Pancreas (tissue), 10 donors: ENCODE measurements around the gene CCL25. TPM values are rescaled to one million over a fixed set of nuclear protein-coding genes. Genes with fewer than 3 reads are reported as not detected.
"Not testable (repeated sequence)": the region's sequence is repeated elsewhere in the genome, so short reads cannot be mapped to it uniquely, and the experiment has no call there.

Experiments used
- ATAC-seq, 4 donors: fragments of 200-7000 bp; cut with Tn5 transposase; one replicate each; pipeline versions ENCODE4 v1.8.0 to v1.9.1; 2020; ENCODE audit warnings: mild to moderate bottlenecking in 4 of 4, moderate library complexity in 4 of 4
- DNase-seq, 6 donors: peaks; one replicate each; pipeline ENCODE4 v3.0.0-alpha.2; 2020
- FAIRE-seq: peaks from 2 replicates; lab custom pipeline; 2012; peaks lifted over from hg19 to GRCh38; lab: Jason Lieb, UNC
- H3K27ac ChIP-seq, 4 donors: fragments of 200-600 bp; sonication (generic); 1 replicate in 3 of 4; 2 replicates in 1 of 4; pipeline versions ENCODE4 v1.5.0 to v1.8.0; 2020
- H3K27me3 ChIP-seq, 4 donors: fragments of 200-600 bp; one replicate each; pipeline ENCODE4 v1.8.0; 2021
- H3K36me3 ChIP-seq, 3 donors: fragments of 200-600 bp; sonication (generic) in 1 of 3; one replicate each; pipeline versions ENCODE4 v1.5.0 to v1.8.0; 2020 to 2021
- H3K4me1 ChIP-seq, 3 donors: fragments of 200-600 bp; one replicate each; pipeline ENCODE4 v1.8.0; 2021
- H3K4me3 ChIP-seq, 4 donors: fragments of 200-600 bp; sonication (generic) in 2 of 4; one replicate each; pipeline versions ENCODE4 v1.5.0 to v1.8.0; 2020 to 2021
- H3K9me3 ChIP-seq, 4 donors: fragments of 200-600 bp; one replicate each; pipeline ENCODE4 v1.8.0; 2021
- WGBS, 2 donors: extraction: QIAGEN DNeasy Blood & Tissue Kit; methylation state at CpG; one replicate each; pipeline ENCODE4 v1.1.7; 2013; 5-methylcytosine and 5-hydroxymethylcytosine counted together
- intact Hi-C, 3 donors: fragments of 100-400 bp; cut with DNase I; formaldehyde crosslinking; loops; one replicate each; pipeline versions ENCODE4 v1.11.1 to v1.14.2; 2022
- polyA plus RNA-seq, 2 donors: library from polyadenylated mRNA; stranded (reverse); fragments of 200-250 nt; gene quantifications; one replicate each; pipeline ENCODE4 v1.2.3, GENCODE V29; 2013
- total RNA-seq, 6 donors: library from RNA; stranded (reverse); fragmentation: NEBNext Ultra II Directional in 4 of 6; extraction: Animal tissue kit (Norgen Biotek cat#: 25700) in 4 of 6; gene quantifications; one replicate each; pipeline versions ENCODE4 v1.2.1 to v1.2.4, GENCODE V29; 2021 to 2023
- TF ChIP-seq, protein P1 (sequence below), 4 donors: fragments of 200-600 bp; sonication (generic) in 3 of 4; IDR thresholded peaks; one replicate each; pipeline versions ENCODE4 v1.5.0 to v1.8.0; 2021; ENCODE audit warnings: antibody characterized with exemption in 4 of 4
- donor health status: healthy with polysubstance abuse.
- donor health status: DM: no; HTN: no; CAD: no; lungs with moderate emphysema.
- donor health status: DM: no; HTN: no; CAD: no.
- donor health status: control.
- donor health status: control.
- donor health status: Bipolar disorder and iron deficiency.
- donor health status: DM: yes; HTN: yes; CAD: no.
- donor health status: DM: no; HTN: no; CAD: no.
- donor health status: DM: no; HTN: no; CAD: no.
- donor health status: DM: yes; HTN: yes; CAD: no.

The CCL25 gene
- total and polyA plus RNA-seq, 8 donors: 0.19 TPM; not detected in 7

DNA sequence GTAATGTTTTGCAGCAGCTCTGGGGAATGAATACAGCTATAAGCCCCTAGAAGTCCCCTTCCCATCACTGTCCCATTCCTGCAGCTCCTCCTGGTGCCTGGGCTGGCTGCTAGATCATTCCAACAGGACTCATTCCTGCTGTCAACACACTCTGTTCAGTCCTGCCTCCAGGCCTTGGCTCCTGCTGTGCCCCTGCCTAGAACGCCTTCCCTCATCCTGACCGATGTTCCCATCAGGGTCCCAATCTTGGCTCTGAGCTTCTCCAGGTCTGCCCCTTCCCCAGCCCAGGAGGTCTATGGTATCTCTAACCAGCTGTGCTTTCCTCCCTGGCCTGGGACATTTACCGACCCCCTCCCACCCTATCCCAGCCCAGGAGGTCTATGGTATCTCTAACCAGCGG lies 48.8 kb downstream of the CCL25 start:
- intact Hi-C loops: no loop called here
- DNase-seq (no peak), ATAC-seq (no peak), FAIRE-seq (no peak)
- Histone ChIP-seq H3K36me3 (no peaks in the 10 kb centered on the region), H3K4me3 (no peak overlapping the region), H3K27me3 (no peaks in the 10 kb centered on the region), H3K27ac (no peak overlapping the region), H3K4me1 (no peaks in the 10 kb centered on the region), H3K9me3 (no peaks in the 10 kb centered on the region)
- TF ChIP-seq, protein P1, sequence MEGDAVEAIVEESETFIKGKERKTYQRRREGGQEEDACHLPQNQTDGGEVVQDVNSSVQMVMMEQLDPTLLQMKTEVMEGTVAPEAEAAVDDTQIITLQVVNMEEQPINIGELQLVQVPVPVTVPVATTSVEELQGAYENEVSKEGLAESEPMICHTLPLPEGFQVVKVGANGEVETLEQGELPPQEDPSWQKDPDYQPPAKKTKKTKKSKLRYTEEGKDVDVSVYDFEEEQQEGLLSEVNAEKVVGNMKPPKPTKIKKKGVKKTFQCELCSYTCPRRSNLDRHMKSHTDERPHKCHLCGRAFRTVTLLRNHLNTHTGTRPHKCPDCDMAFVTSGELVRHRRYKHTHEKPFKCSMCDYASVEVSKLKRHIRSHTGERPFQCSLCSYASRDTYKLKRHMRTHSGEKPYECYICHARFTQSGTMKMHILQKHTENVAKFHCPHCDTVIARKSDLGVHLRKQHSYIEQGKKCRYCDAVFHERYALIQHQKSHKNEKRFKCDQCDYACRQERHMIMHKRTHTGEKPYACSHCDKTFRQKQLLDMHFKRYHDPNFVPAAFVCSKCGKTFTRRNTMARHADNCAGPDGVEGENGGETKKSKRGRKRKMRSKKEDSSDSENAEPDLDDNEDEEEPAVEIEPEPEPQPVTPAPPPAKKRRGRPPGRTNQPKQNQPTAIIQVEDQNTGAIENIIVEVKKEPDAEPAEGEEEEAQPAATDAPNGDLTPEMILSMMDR (IDR thresholded peaks at IDR 0.05): no peak
- 91 to 94% methylated on average over 4 of the region's 4 CpGs for WGBS, 2 donors

DNA sequence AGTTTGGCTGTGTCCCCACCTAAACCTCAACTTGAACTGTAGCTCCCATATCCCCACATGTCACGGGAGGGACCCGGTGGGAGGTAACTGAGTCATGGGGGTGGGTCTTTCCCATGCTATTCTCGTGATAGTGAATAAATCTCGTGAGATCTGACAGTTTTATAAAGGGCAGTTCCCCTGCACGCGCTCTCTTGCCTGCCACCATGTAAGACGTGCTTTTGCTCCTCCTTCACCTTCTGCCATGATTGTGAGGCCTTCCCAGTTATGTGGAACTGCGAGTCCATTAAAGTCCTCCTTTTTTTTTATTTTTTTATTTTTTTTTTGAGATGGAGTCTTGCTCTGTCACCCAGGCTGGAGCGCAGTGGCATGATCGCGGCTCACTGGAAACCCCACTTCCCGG lies 49.4 kb downstream of the CCL25 start:
- H3K4me1 ChIP-seq, DNase-seq, H3K4me3 ChIP-seq, H3K27ac ChIP-seq, FAIRE-seq, H3K36me3 ChIP-seq, intact Hi-C loops, H3K9me3 ChIP-seq, ATAC-seq, H3K27me3 ChIP-seq: not testable (repeated sequence)
- 76 to 81% methylated on average over 12 of the region's 12 CpGs for WGBS, 2 donors

DNA sequence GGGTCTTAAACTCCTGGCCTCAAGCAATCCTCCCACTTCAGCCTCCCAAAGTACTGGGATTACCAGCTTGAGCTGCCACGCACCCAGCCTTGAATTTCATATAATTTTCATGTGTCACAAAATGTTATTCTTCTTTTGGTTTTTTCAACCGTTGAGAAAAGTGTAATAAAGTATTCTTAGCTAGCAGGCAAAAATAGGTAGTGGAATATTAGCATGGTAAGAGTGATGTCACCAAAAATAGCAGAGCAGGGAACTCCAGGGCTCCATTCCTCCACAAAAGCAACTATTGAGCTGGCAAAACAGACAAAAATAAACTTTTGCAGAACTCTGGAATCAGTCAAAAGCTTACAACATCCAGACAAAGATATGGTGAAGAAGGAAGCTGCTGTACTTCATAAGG lies 52.9 kb downstream of the CCL25 start:
- no peaks in the 10 kb centered on the region for H3K9me3 ChIP-seq
- FAIRE-seq (no peak), ATAC-seq (no peak), DNase-seq (no peak)
- TF ChIP-seq, protein P1 (IDR thresholded peaks at IDR 0.05): no peak
- H3K4me3 ChIP-seq: no peak overlapping the region
- H3K27me3 ChIP-seq: no peaks in the 10 kb centered on the region
- H3K27ac ChIP-seq: no peak overlapping the region
- H3K4me1 ChIP-seq: no peaks in the 10 kb centered on the region
- H3K36me3 ChIP-seq: no peaks in the 10 kb centered on the region
- intact Hi-C loops: no loop called here
- WGBS, 2 donors: 60 to 80% methylated on average over 2 of the region's 2 CpGs

DNA sequence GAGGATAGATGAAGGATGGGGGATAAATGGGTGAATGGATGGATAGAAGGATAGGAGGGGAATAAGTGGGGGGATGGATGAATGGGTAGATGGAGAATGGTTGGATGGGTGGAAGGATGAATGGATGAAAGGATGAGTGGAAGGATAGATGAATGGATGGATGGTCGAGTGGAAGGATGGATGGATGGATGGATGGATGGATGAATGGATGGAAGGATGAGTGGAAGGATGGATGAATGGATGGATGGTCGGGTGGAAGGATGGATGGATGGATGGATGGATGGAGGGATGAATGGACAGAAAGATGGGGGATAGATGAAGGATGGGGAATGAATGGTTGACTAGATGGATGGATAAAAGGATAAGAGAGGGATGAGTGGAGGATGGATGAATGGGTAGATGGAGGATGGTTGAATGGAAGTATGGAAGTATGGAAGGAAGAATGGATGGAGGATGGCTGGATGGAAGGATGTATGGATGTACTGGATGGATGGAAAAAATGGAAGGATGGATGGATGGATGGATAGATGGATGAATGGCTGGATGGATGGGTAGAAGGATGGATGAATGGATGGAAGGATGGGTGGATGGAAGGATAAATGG lies 54.8 kb downstream of the CCL25 start:
- H3K36me3 ChIP-seq: no peaks in the 10 kb centered on the region
- intact Hi-C loops: no loop called here
- WGBS, 2 donors: 48 to 76% methylated on average over 2 of the region's 2 CpGs
- FAIRE-seq (no peak), ATAC-seq (no peak), DNase-seq (no peak)
- TF ChIP-seq, protein P1 (IDR thresholded peaks at IDR 0.05): no peak
- no peaks in the 10 kb centered on the region for H3K27me3 ChIP-seq
- H3K9me3 ChIP-seq: no peaks in the 10 kb centered on the region
- H3K4me1 ChIP-seq: no peaks in the 10 kb centered on the region
- no peak overlapping the region for H3K27ac ChIP-seq
- H3K4me3 ChIP-seq: no peak overlapping the region

DNA sequence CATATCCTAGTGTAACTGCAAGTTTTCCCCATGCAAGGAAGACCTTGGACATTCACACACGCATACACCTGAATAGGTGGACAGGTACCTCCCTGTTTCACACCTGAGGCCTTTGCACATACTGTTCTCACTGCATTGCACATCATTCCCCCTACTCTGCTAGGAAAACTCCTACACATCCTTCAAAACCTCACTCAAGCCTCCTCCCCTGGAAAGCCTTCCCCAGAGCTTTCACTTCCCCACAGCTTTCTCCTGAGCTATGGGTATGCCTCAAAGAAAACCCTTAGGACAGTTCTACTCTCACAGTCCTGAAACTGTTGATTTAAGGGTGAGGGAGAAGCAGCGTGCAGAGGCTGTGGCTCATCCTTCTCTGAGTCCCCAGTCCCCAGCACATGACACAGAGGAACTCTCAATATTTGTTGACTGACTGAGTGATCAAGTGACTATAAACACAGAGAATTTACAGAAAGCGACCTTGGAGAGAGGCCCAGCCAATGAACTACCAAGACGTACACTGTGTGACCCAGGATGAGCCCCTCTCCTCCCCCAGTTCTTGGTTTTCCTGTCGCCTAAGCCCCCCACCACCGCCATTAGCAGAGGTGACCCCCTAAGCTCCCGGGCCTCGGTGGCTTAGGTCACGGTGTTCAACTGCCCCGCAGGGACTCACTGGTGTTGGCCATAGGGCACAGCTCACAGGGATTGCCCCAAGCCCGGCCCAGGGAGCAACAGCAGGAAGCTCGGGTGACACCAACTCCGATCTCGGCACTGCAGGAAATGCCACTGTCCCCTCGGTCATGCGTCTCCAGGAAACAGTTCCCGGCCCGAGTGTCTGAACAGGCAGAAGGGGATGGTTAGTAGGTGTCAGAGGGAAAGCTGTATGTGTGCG lies 56.2 kb downstream of the CCL25 start:
- Histone ChIP-seq H3K36me3 (no peaks in the 10 kb centered on the region), H3K4me3 (no peak overlapping the region), H3K27ac (no peak overlapping the region), H3K9me3 (no peaks in the 10 kb centered on the region), H3K4me1 (no peaks in the 10 kb centered on the region), H3K27me3 (no peaks in the 10 kb centered on the region)
- no peak for DNase-seq
- FAIRE-seq: no peak
- intact Hi-C loops: no loop called here
- TF ChIP-seq, protein P1 (IDR thresholded peaks at IDR 0.05): no peak
- ATAC-seq: no peak
- 71 to 77% methylated on average over 19 of the region's 19 CpGs for WGBS, 2 donors
